ENCODE measurements around the gene FBXW4.

DNA sequence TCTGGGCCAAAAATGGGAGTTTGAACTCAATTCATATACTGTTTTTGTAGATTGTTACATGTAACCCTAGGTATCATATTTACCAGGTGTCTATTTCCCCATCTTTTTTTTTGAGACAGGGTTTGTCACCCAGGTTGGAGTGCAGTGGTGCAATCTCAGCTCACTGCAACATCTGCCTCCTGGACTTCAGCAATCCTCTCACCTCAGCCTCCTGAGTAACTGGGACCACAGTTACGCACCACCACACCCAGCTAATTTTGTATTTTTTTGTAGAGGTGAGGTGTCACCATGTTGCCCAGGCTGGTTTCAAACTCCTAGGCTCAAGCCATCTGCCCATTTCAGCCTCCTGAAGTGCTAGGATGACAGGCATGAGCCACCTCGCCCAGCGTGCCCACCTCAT lies 28.2 kb upstream of the FBXW4 start:
- TF ChIP-seq, protein P1, sequence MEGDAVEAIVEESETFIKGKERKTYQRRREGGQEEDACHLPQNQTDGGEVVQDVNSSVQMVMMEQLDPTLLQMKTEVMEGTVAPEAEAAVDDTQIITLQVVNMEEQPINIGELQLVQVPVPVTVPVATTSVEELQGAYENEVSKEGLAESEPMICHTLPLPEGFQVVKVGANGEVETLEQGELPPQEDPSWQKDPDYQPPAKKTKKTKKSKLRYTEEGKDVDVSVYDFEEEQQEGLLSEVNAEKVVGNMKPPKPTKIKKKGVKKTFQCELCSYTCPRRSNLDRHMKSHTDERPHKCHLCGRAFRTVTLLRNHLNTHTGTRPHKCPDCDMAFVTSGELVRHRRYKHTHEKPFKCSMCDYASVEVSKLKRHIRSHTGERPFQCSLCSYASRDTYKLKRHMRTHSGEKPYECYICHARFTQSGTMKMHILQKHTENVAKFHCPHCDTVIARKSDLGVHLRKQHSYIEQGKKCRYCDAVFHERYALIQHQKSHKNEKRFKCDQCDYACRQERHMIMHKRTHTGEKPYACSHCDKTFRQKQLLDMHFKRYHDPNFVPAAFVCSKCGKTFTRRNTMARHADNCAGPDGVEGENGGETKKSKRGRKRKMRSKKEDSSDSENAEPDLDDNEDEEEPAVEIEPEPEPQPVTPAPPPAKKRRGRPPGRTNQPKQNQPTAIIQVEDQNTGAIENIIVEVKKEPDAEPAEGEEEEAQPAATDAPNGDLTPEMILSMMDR (conservative IDR thresholded peaks at IDR 0.05; ENCODE audit: low read length), result no peak
- no peak for TF ChIP-seq EZH2phosphoT487 (IDR thresholded peaks at IDR 0.05; ENCODE audit: borderline replicate concordance)

Data from Loucy (cell line).